Stimulated activated CD4-positive, alpha-beta T cell treated with anti-CD3 and anti-CD28 coated beads, Interleukin-12 subunit alpha, Interleukin-12 subunit beta, amount 100 ng/mL, for 24 hours (primary cell): ENCODE data around the gene PNPLA6.
A peak's percentile ranks its signal among the peaks of the same experiment; 100 is the strongest.

Source experiments
- DNase-seq, 2 experiments: peaks; one replicate each; pipeline ENCODE4 v3.0.0-alpha.2; 2020; ENCODE audit warnings: low read depth in 2 of 2

The PNPLA6 gene

GRCh38 chr19:7600721-7601120 is 65.2 kb downstream of the PNPLA6 start:
- no peak for DNase-seq

GRCh38 chr19:7602240-7602934 is 66.9 kb downstream of the PNPLA6 start:
- no peak for DNase-seq

GRCh38 chr19:7602935-7603497 is 67.5 kb downstream of the PNPLA6 start:
- no peak for DNase-seq

GRCh38 chr19:7603919-7604318 is 68.4 kb downstream of the PNPLA6 start:
- no peak for DNase-seq

GRCh38 chr19:7605490-7606222 is 70.1 kb downstream of the PNPLA6 start:
- DNase-seq = peak in 1 of 2 experiments; percentile 40

- DNase-seq = no peak
Observed at GRCh38 chr19:7606289-7606688, 70.8 kb downstream of the PNPLA6 start.

- no peak for DNase-seq
Observed at GRCh38 chr19:7607212-7607873, 71.8 kb downstream of the PNPLA6 start.

GRCh38 chr19:7607874-7608560 is 72.5 kb downstream of the PNPLA6 start:
- no peak for DNase-seq

- DNase-seq = no peak
Observed at GRCh38 chr19:7610491-7611240, 75.1 kb downstream of the PNPLA6 start.
